Dermis microvascular lymphatic vessel endothelial cell (primary cell): ENCODE data around the gene C1QA. TPM values are rescaled to one million over a fixed set of nuclear protein-coding genes. Genes with fewer than 3 reads are reported as not detected.
"Not testable (repeated sequence)": the region's sequence is repeated elsewhere in the genome, so short reads cannot be mapped to it uniquely, and the experiment has no call there.

Experiments used
- DNase-seq, 2 donors: peaks; one replicate each; pipeline versions ENCODE4 v3.0.0 to v3.0.0-alpha.2; 2010; ENCODE audit warnings: low read depth in 2 of 2
- total RNA-seq: library from RNA; depleted of rRNA; stranded (reverse); fragments of >200 nt; gene quantifications from 2 replicates; pipeline ENCODE4 v1.2.1, GENCODE V29; 2014

C1QA gene
- total RNA-seq, 1 donor from 2014 or later = not detected

DNA sequence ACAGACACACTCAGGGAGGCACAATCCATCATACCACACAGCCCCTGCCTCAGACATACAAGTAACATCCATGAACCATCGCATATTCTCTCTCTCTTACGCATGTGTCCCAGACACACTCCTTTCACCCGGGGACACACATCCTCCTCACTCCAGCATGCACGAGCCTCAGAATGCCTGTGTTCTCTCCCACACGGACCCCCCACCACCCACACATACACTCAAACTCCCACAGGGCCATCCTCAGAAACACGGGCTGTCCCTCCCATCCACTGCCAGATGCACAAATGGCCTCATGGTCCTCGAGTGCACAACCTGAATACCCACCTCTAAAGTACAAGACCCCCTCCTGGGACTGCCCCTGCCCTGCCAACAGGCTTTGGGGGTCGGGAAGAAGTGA, 4.8 kb downstream of the C1QA start:
- DNase-seq = no peak

DNA sequence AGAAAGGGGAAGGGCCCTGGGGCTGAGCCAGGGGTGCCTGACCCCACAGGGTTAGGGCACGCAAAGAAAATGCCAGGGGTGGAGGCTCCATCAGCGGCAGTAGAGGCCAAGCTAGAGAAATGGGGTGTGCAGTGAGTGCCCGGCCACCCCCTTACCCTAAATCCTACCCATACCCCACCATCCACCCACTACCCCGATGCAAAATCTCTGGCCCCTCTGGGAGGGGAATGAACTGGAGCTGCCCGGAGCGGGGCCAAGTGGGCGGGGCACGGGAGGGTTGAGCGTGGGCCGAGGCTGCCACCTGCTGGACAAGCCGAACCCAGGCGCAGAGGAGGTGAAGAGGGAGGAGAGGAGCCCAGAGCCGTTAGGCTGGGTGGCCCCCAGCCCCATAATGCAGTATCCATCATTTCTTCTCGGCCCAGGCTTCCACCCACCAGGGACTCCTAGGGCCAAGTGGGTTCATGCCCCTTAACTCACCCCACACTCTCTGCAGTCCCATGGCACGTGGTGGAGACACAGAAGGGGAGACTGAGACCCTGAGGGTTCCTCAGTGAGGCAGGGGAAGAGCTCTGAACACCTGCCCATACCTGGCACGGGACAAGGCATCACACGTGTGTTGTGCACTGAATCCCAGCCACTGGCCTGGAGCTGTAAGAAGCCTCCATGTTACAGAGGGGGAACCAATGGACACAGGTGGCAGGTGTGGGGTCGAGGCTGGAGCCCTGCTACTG, 5.6 kb downstream of the C1QA start:
- peak; percentile 9 to 51 for DNase-seq

DNA sequence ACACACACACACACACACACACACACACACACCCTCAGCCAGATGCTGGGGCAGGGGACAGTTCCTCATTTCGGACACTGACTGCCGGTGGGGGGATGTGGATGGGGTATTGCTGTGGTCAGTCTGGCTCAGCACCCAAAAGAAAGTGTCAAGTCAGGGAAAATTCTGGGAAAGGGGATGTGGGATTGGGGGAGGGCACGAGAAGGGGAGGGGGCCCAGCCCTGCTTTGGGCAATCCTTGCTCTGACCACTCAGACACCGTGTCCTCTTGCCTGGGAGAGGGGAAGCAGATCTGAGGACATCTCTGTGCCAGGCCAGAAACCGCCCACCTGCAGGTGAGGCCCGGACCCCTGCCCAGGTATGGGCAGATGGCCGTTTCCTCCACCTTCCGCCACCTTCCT, 7.0 kb downstream of the C1QA start, which contains the start of gene C1QC:
TSS of gene C1QC (plus strand) at position 253 of the 400 bp plus-strand sequence. CDS start 391 bp downstream, outside the sequence.
- DNase-seq = no peak

DNA sequence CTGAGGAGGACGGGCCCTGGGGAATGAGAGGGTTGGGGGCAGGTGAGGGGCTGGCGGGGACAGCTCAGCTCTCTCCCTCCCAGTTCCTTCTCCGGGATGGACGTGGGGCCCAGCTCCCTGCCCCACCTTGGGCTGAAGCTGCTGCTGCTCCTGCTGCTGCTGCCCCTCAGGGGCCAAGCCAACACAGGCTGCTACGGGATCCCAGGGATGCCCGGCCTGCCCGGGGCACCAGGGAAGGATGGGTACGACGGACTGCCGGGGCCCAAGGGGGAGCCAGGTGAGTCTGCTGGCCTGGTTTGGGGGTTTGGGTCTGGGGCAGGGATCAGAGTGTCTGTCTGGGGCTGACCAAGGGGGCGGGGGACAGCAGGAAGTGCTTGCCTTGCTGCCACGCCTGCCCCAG, 7.5 kb downstream of the C1QA start:
- no peak for DNase-seq

DNA sequence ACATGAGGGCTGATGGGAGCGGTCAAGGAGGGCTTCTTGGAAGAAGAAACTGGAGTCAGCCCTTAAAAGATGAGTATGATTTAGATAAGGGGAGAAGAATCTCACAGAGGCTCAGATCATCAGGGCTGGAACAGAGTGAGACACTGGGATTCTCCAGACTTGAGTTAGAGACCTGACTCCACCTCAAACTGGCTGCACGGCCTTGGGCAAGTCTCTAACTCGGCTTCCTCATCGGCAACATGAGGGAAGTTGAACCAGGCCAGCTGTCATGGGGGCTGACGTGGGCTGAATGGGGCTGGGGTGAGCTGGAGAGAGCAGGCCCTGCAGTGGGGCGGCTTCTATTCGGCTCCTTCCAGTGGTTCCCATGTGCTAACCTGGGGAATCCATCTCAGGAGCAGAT, 9.5 kb downstream of the C1QA start:
- no peak for DNase-seq

DNA sequence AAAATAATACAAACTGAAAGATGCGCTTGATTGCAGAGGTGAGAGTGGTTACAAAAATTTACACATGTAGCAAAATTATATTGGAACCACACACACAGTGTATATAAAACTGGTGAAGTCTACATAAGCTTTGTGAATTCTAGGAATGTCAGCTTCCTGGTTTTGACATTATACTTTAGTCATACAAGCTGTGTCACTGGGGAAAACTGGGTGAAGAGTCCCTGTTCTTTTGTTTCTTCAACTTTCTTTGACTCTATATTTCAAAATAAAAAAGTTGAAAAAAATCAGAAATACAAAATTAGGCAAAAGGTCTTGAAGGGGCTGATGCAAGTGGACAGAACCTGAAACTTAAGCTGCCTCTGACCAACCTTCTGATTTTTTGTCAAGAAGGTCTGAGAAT, 10.0 kb downstream of the C1QA start:
- DNase-seq = no peak

DNA sequence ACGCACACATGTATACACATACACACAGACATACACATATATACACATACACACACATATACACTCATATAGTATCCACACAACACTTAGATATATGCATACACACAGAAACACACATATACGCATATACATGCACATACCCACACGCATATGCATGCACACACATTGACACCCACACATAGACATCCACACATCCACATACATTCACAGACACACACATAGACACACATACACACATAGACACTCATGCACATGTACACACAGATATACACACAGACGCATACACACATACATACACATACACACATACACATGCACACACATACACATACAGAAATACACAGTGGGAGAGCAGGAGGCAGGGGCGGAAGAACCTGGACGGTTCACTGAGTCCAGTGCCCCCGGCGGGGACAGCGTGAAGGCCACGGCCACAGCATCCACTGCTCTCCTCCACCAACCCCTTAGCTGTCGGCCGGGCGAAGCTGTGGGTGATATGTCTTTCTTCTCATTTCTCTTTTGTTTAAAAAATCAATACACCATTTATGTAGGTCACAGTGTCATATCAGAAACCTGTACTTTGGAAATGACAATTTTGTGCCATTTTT, 13.8 kb downstream of the C1QA start:
- no peak for DNase-seq

DNA sequence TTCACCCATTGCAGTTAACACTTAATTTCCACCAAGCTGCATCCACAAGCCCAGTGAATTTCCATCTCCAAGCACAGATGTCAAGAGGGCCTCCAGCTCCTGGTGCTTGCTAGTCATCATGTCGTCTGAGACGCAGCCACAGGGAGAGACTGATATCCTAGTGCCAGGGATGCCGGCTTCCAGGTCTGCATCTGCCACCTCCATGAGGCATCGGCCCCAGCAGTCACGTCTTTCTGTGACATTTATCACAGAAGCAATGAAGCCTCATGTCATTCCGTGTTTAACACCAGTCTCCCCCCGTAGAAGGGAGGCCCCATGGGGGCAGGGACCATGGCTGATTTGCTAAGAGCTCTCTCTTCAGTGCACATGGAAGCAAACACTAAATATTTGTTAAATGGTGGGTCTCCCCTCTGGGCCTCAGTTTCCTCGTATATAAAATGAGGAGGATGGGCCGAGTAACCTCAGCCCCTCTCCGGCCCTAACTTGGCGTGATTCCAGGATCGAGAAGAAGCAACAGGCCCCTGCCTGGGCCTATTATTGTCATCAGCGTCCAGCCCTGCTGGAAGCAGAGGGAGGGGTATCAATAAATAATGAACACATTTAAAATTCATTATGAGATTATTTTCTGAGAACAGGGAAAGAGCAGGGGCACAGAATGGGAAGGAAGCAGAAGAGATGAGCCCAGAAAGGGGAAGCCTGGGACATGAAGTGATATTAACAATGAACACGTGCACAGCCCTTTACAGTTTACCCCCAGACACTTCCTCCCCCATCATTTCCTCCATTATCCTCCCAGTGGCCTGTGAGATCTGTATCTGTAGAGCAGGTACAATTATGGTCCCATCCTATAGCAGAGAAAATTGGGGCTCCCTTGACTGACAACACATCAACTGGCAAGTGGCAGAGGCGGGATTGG, 15.8 kb downstream of the C1QA start:
- DNase-seq = no peak

DNA sequence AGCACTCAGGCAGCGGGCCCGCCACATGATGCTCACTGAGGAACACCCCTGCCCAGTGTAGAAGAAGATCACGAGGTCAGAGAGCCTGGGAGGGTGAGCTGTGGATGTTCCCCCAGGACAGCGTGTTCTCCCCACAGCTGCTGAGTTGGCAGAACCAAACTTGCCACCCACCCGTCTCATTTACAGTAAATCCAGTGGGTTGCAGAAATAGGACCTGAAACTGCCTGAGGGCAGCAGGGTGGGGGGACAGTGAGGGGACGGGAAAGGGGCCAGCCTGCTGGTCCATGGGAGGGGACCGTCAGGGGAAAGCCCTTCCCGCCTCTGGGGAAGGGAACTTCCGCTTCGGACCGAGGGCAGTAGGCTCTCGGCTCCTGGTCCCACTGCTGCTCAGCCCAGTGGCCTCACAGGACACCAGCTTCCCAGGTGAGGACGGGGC, 16.5 kb downstream of the C1QA start, which contains the start of gene C1QB:
TSS of gene C1QB (plus strand) at position 356 of the 436 bp plus-strand sequence. CDS start 6,227 bp downstream, outside the sequence.
- DNase-seq = no peak

DNA sequence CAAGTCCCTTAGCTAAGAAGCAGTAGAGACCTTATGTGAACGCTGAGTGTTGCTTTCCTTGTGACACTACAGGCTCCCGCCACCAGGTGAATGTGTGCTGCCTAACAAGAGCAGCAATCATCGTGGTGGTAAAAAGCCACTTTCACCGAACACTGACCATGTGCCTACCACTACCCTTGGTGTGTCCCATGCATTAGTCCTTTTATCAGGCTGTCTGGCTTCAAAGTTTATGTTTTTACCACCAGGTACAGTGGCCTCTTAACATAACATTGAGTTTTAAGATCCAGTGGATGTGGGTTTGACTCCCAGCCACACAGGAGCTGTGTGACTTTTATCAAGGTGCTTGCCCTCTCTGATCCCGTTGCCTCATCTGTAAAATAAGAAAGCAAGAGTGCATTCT, 18.3 kb downstream of the C1QA start:
- DNase-seq = no peak

DNA sequence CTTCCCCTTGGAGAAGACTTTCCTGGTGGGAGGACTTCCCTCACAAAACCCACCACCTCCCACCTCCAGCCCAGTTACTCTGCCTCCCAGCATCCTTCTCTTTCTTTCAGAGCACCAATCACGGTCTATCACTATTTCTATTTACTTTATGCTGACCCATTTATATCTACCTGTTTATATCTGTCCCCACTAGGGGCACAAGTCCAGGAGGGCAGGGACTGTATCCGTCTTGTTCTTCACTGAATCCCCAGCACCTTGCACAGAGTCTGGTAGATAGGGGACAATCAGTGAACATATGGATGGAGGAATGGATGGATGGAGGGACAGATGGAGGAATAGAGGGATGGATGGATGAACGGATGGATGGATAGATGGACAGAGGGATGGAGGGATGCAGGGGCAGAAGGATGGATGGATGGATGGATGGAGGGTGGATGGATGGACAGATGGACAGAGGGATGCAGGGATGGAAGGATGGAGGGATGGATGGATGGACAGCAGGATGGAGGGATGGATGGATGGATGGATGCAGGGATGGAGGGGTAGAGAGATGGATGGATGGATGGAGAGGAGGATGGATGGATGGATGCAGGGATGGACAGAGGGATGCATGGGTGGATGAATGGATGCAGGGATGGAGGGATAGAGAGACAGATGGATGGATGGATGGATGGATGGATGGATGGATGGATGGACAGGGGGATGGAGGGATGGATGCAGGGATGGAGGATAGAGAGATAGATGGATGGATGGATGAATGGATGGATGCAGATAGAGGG, 22.1 kb downstream of the C1QA start:
- no peak for DNase-seq

DNA sequence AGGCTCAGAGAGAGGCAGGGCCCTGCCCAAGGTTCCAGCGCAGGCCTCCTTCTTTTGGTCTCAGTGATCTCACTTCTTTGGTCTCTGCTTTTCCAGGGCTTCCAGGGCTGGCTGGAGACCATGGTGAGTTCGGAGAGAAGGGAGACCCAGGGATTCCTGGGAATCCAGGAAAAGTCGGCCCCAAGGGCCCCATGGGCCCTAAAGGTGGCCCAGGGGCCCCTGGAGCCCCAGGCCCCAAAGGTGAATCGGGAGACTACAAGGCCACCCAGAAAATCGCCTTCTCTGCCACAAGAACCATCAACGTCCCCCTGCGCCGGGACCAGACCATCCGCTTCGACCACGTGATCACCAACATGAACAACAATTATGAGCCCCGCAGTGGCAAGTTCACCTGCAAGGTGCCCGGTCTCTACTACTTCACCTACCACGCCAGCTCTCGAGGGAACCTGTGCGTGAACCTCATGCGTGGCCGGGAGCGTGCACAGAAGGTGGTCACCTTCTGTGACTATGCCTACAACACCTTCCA, 24.4 kb downstream of the C1QA start:
- no peak for DNase-seq

DNA sequence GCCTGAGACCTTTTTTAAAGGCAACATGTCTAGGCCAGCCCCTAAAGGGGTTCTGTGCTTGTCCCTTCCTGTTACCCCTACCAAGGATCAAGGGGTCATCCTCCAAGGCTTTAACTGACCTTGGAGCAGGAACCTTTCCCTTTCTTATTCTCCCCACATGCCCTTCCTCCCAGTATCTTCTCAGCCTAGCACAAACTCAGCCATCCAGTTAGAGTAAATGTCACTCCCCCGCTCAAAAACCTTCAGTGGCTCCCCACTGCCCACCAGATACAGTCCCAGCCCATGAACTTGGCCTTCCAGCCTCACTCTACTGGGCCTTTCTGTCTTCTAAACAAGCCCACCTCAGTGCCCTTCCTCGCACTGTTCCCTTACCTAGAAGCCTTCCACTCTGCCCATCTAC, 25.5 kb downstream of the C1QA start:
- DNase-seq = no peak

DNA sequence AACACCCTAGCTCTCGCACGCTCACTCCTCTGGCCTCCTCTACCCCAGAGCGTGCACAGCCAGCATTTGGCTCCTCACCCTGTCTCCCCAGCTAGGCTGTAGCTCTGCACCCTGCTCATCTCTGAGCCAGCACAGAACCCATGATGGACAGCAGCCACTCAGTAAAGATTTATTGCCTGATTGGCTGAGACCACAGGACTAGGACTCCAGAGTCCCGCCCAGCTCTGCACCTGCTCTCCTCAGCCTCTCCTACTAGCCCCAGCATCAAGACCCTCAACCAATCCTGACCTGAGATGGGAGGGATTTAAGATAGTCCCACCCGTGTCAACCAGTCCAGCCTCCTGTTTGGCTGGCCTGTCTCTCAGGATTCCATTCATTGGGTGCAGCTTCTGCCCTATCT, 25.9 kb downstream of the C1QA start:
- DNase-seq = peak in 1 of 2 donors; percentile 46

DNA sequence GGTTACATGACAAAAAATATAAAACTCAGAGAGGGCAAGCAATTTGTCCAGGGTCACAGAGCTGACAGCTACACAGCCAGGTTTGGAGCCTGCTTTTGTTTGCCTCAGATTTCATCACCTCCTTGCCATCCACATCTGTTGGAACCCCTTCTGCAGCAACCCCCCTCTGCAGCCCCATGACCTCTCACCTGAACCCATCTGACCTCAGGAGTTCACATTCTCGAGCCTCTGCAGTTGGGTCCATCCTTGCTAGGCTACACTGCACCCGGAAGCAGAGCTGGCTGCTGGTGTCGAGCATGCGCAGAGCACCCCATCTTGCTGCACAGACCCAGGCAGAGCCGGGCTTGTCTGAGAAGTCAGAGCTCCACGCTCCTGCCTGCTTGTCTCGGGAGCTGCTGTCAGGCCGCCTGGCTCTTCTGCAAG, 26.6 kb downstream of the C1QA start:
- no peak for DNase-seq

DNA sequence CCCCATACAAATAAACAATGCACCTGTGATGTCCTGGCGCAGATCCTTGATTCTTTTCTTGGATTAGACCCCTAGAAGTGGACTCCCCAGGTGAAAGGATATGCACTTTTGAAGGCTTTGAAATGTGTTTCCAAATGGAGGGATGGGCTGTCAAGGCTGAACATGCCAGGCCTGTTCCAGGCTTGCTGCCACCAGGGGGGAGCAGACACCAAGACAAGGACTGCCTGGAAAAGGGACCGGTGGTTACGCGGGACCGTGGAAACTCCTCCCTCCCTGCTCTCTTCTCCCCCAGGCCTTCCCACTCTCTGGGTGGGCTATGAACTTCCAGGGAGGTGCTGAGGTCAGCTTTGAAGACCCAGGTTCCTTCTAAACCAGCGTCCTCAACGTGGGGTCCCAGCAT, 29.3 kb downstream of the C1QA start:
- DNase-seq = peak; percentile 60 to 66

DNA sequence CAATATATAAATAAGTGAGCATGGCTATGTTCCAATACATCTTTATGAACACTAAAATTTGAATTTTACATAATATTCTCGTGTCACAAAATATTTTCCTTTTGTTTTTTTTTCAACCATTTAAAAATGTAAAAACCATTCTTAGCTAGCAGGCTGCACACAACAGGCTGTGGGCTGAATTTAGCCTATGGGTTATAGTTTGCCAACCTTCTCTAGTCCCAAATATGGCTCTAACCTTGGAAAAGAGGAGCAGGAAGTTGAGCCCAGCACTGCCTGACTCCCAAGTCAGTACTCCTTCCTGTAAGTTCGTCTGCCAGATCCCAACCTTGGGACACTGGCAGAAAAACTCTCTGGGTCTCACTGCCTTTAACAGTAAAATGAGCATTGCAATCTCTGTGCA, 30.0 kb downstream of the C1QA start:
- no peak for DNase-seq

DNA sequence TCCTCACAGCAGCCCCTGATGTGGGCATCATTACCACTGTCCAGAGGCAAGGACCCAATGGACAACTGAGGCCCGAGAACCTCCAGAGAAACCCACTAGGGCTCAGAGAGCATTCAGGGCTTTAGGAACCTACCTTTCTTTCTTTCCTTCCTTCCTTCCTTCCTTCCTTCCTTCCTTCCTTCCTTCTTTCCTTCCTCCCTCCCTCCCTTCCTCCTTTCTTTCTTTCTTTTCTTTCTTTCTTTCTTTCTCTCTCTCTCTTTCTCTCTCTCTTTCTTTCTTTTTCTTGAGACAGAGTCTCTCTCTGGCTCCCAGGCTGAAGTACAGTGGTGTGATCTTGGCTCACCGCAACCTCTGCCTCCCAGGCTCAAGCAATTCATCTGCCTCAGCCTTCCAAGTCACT, 32.4 kb downstream of the C1QA start:
- not testable (repeated sequence) for DNase-seq

DNA sequence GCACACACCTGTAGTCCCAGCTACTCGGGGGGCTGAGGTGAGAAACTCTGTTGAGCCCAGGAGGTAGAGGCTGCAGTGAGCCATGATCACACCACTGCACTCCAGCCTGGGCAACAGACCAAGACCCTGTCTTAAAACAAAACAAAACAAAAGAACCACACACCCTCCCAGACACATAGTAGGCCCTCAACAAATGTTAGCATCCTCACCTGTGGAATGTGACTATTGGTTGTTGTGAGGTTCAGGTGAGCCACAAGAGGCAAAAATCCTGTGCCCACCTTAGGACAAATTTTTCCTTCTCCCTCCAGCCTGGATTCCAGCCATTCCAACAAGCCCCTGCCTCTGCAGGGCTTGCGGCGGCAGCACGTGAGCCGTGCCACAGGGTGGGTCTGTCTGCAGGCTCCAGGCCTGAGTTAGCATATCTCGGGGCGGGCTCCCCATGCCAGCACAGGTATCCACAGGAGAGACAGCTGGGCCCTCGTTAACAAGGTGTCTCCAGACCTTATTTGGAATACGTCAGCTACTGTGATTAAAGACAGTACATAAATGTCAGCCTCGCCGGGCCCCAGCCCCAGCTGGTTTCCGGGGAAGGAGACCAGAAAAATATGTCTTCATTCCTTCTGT, 34.0 kb downstream of the C1QA start:
- DNase-seq = no peak

DNA sequence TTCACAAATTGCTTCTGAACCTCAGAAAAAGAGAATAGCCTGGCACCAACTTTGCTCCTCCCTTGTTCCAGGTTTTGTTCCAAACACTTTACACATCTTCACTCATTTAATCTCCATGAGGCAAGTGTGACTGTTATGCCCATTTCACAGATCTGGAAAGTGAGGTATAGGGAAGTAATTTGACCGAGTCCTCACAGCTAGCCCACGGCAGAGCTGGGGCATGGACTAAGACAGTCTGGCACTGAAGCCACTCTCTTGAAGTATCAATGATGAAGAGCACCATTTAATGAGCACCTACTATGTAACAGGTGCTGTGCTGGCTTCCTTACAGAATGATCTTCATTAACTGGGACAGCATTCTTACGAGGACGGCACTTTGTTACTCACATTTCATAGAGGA, 35.6 kb downstream of the C1QA start:
- DNase-seq = no peak
